Raji (cell line): ENCODE measurements around the gene C6orf136.
A peak's percentile ranks its signal among the peaks of the same experiment; 100 is the strongest.

Source experiments
- POLR2A ChIP-seq: IDR thresholded peaks from 2 replicates; pipeline ENCODE4 v1.6.1; 2011; ENCODE audit warnings: low read depth, low read length, control low read depth; ENCODE audit not compliant: insufficient read depth

C6orf136 gene

GRCh38 chr6:30678964-30679726 lies 32.2 kb downstream of the C6orf136 start:
- TF ChIP-seq POLR2A = peak; percentile 33; the same call in 1 of the 2 replicates

DNA sequence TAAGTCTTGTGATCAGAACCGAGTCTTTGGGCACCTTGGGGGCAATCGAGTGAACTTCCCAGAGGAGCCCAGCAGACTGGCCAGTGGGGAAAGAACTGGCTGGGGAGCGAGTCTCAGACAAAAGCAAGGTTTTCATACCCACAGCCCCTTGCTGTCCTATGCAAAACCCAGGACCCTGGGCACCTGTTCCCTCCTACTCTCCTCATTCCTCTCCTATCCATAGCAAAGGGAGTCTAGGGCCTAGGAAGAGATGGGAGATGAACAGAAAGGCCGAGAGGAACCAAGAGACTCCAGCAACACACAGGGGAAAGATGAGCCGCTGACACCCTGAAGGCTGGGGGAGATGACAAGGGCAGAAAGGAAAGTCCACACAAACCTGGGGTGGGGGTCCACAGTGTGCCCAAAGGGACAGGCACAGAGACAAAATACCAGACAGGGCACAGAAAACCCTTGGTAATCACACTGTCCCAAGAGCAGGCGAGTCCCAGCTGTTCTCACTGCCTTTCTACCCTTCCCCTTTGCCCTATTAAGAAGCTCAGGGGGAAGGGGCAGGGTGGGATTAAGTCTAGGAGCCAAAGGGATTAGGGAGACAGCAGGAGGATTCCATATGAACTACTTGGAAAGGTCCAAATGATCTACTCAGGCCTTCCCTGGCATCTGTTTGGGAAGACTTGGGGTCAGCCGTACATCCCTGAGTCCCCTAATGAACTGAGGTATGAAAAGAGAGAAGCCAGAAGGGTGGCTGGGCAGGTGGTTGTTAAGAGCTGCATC lies 33.0 kb downstream of the C6orf136 start:
- no peak for TF ChIP-seq POLR2A

- no peak for TF ChIP-seq POLR2A
Observed at GRCh38 chr6:30681766-30682142, 34.8 kb downstream of the C6orf136 start.

DNA sequence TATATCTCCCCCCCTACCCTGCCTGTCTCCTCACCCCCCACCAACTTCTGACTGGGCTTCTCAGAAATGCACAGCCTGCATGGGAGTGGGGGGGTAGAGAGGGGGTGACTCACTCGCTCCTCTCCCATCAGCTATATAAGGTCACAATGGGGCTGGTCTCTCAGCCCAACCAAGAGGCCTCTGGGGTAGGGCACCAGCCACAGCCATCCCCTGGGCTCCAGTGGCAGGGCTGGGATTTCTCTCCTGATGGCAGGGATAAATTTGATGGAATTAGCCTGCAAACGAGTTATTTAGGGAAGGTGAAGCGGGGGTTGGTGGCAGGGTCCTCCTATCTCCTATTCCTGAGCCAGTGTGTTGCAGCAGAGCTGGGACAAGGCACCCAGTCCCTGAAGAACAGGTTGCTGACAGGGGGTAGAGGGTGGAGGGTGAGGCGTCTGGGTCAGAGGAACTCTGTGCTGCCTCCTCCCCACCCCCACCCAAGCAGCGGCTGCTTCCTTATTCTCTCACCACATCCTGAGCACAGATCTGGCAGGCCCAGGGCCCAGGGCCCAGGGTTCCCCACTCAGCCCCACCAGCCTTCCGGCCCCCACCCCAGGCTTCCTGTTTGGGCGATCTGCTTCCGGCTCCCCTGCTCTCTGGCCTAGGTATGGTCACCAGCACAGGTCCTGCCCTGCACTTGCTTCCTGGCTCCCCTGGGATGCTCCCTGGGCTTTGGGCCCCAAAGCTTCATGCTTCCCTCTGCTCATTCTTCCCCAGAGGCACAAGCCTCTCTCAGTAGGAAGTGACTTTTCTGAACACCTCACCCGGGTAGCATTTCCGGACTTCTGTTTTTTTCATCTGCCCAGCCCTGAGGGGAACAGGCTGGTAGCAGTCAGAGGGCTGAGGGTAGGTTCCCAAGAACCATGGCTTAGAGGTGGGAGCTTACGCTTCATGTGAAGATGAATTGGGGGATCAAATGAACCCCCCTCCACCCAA lies 35.5 kb downstream of the C6orf136 start:
- TF ChIP-seq POLR2A = peak; percentile 85

DNA sequence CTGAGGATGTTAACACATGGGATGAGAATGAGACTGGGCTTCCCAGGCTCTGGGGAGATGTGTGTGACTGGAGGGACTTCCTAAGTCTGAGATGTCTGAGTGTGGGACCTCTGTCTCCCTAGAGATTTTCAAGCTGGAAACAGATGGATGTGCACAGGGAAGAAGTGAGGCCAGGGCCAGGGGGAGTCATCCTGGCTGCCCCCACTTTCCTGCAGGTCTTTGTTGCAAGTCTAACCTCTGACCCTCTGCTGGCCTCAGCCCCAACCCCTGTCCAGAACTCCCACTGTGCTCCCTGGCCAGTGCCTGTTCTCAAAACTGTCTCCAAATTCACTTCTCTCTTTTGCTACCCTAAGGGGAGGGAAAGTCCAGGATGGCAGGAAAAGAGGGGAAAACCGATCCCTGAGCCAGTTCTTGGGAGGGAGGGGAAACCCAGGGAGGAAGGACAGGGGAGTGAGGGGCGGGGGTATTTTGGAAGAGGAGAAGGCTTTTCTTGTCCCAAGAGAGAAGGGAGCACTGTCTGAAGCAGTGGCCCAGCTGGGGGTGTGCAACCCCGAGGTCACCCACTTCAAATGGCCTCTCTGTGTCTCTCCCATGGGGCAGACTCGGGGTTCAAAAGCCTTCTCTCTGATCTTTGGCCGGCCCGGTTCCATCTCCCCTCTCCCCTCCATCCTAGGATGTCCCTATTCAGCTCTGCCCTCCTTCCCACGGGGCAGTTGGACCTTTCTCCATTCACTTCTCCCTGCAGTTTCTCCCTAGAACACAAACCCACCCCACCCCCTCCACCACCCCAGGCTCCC lies 36.4 kb downstream of the C6orf136 start:
- no peak for TF ChIP-seq POLR2A

DNA sequence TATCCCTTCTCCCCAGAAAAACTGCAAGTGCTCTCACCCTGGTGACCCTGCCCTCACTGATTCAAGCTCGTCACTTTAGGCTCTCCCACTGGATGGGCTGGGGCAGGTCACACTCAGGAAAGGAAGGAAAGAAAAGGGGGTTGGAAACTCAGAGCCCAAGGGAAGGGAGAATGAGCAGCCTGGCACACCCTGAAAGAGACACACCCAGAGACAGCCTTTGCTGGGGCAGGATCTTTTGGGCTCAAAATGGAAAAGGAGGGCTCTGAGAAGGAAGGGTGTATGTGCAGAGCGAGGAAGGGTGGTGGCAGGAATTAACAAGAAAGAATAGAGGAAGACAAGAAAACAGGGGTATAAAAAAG lies 37.0 kb downstream of the C6orf136 start:
- no peak for TF ChIP-seq POLR2A

- TF ChIP-seq POLR2A = peak; percentile 46; the same call in 1 of the 2 replicates
Observed at GRCh38 chr6:30684386-30685156, 37.6 kb downstream of the C6orf136 start.

GRCh38 chr6:30685157-30686008 lies 38.5 kb downstream of the C6orf136 start:
- TF ChIP-seq POLR2A = no peak

DNA sequence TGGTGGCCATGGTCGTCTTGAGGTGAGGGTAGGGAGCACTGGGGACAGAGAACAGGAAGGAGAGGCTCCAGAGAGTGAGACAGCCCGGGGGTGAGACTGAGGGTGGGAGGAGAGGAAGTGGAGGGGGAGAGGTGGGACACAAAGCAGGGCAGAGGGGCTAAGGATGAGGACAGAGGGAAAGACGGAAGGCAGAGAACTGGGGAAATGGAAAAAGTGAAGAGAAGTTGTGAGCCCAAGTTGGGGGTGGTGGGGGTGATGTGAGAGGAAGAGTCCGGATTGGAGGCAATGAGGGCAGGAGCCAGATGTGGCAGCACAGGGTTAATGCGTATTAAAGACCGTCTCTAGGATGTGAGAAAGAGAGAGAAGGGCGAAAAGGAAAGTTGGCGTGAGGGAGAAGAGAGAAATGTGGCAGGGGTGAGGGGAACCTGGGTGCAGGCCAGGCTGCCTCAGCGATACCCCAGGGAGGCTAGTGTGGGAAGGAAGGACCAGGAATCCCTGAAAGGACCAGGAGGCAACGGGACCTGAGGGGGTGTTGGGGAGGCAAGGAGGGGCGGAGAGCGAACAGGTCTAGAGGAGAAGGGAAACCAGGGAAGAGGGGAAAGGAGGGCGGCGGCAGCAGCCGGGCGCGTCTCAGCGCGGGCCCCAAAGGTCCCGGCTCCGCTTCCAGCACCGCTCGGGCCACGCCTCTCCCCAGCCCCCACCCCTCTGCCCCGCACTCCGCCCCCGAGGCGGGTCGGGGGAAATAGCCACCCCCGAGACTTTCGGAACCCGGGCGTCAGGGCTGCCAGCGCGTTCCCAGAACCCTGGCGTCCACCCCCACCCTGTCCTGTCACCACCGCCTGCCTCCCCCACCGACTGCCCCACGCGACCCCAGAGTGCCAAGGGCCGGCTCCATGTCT lies 39.3 kb downstream of the C6orf136 start, which contains the start of gene PPP1R18:
Gene PPP1R18 (minus strand): TSS at position 637 of the 899 bp plus-strand sequence. CDS start 627 bp downstream, at position 10.
- TF ChIP-seq POLR2A = peak; percentile 74

DNA sequence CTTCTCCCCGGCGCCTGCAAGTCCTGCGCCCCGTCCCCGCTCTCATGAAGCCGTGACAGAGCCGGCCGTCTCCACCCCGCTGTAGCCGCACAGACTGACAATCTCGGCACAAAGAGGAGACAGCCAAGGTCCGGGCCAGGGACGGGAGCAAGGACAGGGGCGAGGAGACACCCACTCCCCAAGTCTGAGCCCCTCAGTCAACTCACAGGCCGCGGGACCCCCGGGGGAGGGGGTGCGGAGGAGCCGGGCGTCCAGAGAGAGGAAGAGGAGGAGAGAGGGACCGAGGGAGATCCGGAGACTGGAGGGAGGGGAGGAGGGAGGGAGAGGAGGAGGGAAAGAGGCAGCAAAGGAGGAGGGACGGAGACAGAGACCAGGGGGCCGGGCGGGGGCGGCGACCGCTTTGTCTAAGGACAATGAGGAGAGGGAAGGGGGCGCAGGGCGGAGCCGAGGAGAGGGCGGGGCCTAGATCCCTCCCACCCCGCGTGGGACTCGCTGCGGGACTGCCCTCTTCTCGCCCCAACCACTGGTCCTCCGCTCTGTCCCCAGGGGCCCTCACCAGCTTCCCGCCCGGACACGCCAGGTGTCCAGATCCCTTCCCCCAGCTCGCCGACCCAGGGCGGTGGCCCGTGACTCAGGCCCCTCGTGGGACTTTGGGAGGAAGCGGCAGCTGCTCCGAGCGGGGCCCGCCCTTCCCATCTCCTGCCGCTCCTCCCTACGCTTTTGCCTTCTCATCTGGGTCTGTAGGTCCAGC lies 40.1 kb downstream of the C6orf136 start:
- TF ChIP-seq POLR2A = peak; percentile 55; the same call in 1 of the 2 replicates
